Panc1 (cell line): ENCODE measurements around the gene OR1K1. TPM values are rescaled to one million over a fixed set of nuclear protein-coding genes. Genes with fewer than 3 reads are reported as not detected.

Experiments
- ATAC-seq: fragments of 200-7000 bp; cut with Tn5 transposase; 2 replicates; pipeline ENCODE4 v1.9.1; 2020; ENCODE audit warnings: mild to moderate bottlenecking, moderate library complexity
- BruUV-seq: library from RNA; stranded (reverse); fragments of 400-500 nt; replicated peaks from 2 replicates; lab custom pipeline; 2021; lab: Mats Ljungman, UMichigan
- CTCF ChIA-PET: fragments of 300-600 bp; sonication (Branson Sonifier 250); formaldehyde crosslinking; loops from one replicate; lab custom pipeline; 2022; ENCODE audit warnings: antibody characterized with exemption; lab: Charles Lee
- POLR2A ChIA-PET: fragments of 300-600 bp; sonication (Branson Sonifier 250); formaldehyde crosslinking; loops from one replicate; lab custom pipeline; 2022; ENCODE audit warnings: antibody characterized with exemption; lab: Charles Lee
- DNase-seq: peaks from one replicate; pipeline ENCODE4 v3.0.0-alpha.2; 2010; ENCODE audit warnings: low read depth, low spot score
- H3K27ac ChIP-seq: 2 replicates; pipeline ENCODE4 v1.5.1; 2011; ENCODE audit warnings: mild to moderate bottlenecking, low read length, inconsistent platforms
- H3K27me3 ChIP-seq: fragments of 200-500 bp; sonication (Bioruptor generic); 2 replicates; pipeline ENCODE4 v1.6.0; 2014; ENCODE audit warnings: low read length, inconsistent platforms; ENCODE audit not compliant: control insufficient read depth, insufficient read depth
- H3K36me3 ChIP-seq: fragments of 200-500 bp; sonication (Bioruptor generic); 2 replicates; pipeline ENCODE4 v1.5.1; 2014; ENCODE audit warnings: inconsistent platforms, mild to moderate bottlenecking, low read length, moderate library complexity; ENCODE audit not compliant: control insufficient read depth, insufficient read depth
- H3K4me1 ChIP-seq: 2 replicates; pipeline ENCODE4 v1.5.1; 2011; ENCODE audit warnings: inconsistent platforms, mild to moderate bottlenecking, low read length, moderate library complexity; ENCODE audit not compliant: control insufficient read depth, insufficient read depth
- H3K4me3 ChIP-seq, 2 experiments: 2 replicates each; pipeline ENCODE4 v1.5.1; 2011 to 2012; ENCODE audit warnings: low read depth in 2 of 2, low read length in 2 of 2, mild to moderate bottlenecking in 2 of 2, inconsistent platforms in 1 of 2, moderate library complexity in 1 of 2
- H3K9me3 ChIP-seq: fragments of 200-500 bp; sonication (Bioruptor generic); 2 replicates; pipeline ENCODE4 v1.5.1; 2014; ENCODE audit warnings: low read depth, mild to moderate bottlenecking, inconsistent platforms, low read length, moderate library complexity; ENCODE audit not compliant: control insufficient read depth, insufficient read depth
- CTCF ChIP-seq: fragments of 450-650 bp; IDR thresholded peaks from 2 replicates; pipeline ENCODE4 v1.5.1; 2017; ENCODE audit warnings: mild to moderate bottlenecking
- POLR2AphosphoS5 ChIP-seq: IDR thresholded peaks from 2 replicates; pipeline ENCODE4 v1.6.1; 2012; ENCODE audit warnings: mild to moderate bottlenecking, low read depth, low read length, moderate library complexity
- REST ChIP-seq, 2 experiments: IDR thresholded peaks; 2 replicates each; pipeline ENCODE4 v1.6.1; 2011 to 2012; ENCODE audit warnings: low read depth in 2 of 2, control low read depth in 1 of 2, low read length in 1 of 2, mild to moderate bottlenecking in 1 of 2, moderate library complexity in 1 of 2; ENCODE audit not compliant: insufficient read depth in 1 of 2
- SIN3A ChIP-seq: IDR thresholded peaks from 2 replicates; pipeline ENCODE4 v1.6.1; 2012; ENCODE audit warnings: low read depth, mild to moderate bottlenecking, low read length, moderate library complexity, borderline replicate concordance; ENCODE audit not compliant: insufficient read depth
- TCF7L2 ChIP-seq: IDR thresholded peaks from 2 replicates; pipeline ENCODE4 v1.6.1; 2011; ENCODE audit warnings: mild to moderate bottlenecking, low read depth, low read length, inconsistent platforms
- in situ Hi-C: cut with HindIII; loops from 2 replicates; pipeline ENCODE4 v1.10.0; 2016; ENCODE audit warnings: low sequenced_read_pairs, low pct_unique_long_range_greater_than_20kb
- intact Hi-C: fragments of 100-400 bp; cut with micrococcal nuclease; formaldehyde crosslinking; loops from one replicate; pipeline ENCODE4 v1.10.0; 2022; ENCODE audit not compliant: unreplicated experiment
- total RNA-seq: library from RNA; stranded (reverse); gene quantifications from one replicate; pipeline ENCODE4 v1.2.1, GENCODE V29; 2021; ENCODE audit not compliant: unreplicated experiment

The OR1K1 gene
- total RNA-seq, 1 experiment from 2014 or later: not detected

- no peaks in the 10 kb centered on the region for H3K4me1 ChIP-seq
- TF ChIP-seq SIN3A (no peak), TCF7L2 (no peak), CTCF (no peak), POLR2AphosphoS5 (no peak), REST (IDR thresholded peaks at IDR 0.05; ENCODE audit: insufficient read depth in 1 of 2, low read depth in 2 of 2, low read length in 1 of 2) (no peak)
- ChIA-PET CTCF (interaction anchor here (0.6 kb wide), 1 partner anchor 389 kb away, joined by 5 read pairs; no protein-coding TSS in a partner anchor), POLR2A (no interaction called here)
- no peaks in the 10 kb centered on the region for H3K9me3 ChIP-seq
- DNase-seq (no peak), ATAC-seq (no peak)
- H3K27ac ChIP-seq: no peak overlapping the region
- intact Hi-C loops (no loop called here), in situ Hi-C loops (no loop called here)
- no TSS peak for BruUV-seq
- H3K4me3 ChIP-seq: no peak overlapping the region
- no peaks in the 10 kb centered on the region for H3K27me3 ChIP-seq
- H3K36me3 ChIP-seq: peaks cover 2% of the 10 kb centered on the region; the same call in 1 of the 2 replicates
Observed at GRCh38 chr9:122841501-122841900, 41.6 kb downstream of the OR1K1 start.

GRCh38 chr9:122844137-122844536 is 44.2 kb downstream of the OR1K1 start:
- POLR2A ChIA-PET: no interaction called here
- intact Hi-C loops: no loop called here
- Histone ChIP-seq H3K27me3 (no peaks in the 10 kb centered on the region), H3K27ac (no peak overlapping the region), H3K4me1 (no peaks in the 10 kb centered on the region), H3K36me3 (peaks cover 16% of the 10 kb centered on the region; the same call in 1 of the 2 replicates), H3K4me3 (no peak overlapping the region), H3K9me3 (no peaks in the 10 kb centered on the region)
- no TSS peak for BruUV-seq
- DNase-seq (no peak), ATAC-seq (no peak)
- CTCF ChIA-PET: no interaction called here
- in situ Hi-C loops: no loop called here
- no peak for TF ChIP-seq CTCF
- TF ChIP-seq SIN3A: no peak
- no peak for TF ChIP-seq POLR2AphosphoS5
- no peak for TF ChIP-seq REST (IDR thresholded peaks at IDR 0.05; ENCODE audit: insufficient read depth in 1 of 2, low read depth in 2 of 2, low read length in 1 of 2)
- TF ChIP-seq TCF7L2: no peak
